Kidney tubule cell (primary cell): ENCODE data around the gene FITM2.
A peak's percentile ranks its signal among the peaks of the same experiment; 100 is the strongest.
"Not testable (repeated sequence)": the region's sequence is repeated elsewhere in the genome, so short reads cannot be mapped to it uniquely, and the experiment has no call there.

Experiments used
- DNase-seq: peaks from one replicate; pipeline ENCODE4 v3.0.0-alpha.2; 2018; ENCODE audit warnings: low spot score

Gene FITM2

DNA sequence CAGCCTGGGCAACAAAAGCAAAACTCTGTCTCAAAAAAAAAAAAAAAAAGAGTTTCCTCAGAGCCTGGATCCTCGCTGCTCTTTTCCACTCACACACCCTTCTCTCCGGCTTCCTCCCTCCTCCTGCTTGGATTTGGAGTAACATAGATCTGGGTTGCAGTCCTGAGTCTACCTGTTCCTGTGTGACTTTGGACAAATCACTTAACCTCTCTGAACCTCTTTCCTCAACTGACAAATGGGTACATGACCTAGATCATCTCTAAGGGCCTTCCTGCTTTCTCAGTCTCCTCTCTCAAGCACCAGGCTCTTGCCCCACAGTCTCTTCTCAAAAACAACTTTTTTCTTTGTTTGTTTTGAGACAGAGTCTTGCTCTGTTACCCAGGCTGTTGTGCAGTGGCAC is 20.2 kb upstream of the FITM2 start:
- DNase-seq: no peak

DNA sequence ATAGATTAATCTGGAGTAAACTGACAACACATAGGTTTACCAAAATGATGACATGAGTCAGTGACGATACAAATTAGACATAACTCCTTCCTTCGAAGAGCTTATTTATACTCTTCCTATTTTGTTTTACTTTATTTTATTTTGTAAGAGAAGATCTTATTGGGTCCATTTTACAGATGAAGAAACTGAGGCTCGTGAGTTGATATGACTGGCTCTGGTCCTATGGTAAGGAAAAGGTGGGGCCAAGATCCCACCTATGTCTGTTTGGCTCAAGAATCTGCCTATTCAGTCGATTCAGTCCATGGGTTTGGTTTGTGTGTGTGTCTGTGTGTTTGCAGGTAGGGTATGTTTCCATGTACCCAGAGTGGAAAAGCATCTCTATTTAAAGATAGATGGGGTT is 17.4 kb upstream of the FITM2 start:
- DNase-seq: no peak

DNA sequence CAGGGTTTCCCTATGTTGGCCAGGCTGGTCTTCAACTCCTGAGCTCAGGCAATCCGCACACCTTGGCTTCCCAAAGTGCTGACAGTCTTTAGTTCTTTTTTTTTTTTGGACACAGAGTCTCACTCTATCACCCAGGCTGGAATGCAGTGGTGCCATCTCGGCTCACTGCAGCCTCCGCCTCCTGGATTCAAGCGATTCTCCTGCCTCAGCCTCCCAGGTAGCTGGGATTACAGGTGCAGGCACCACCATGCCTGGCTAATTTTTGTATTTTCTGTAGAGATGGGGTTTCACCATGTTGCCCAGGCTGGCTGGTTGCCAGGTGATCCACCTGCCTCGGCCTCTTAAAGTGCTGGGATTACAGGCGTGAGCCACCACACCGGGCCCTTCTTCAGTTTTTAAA is 16.7 kb upstream of the FITM2 start:
- DNase-seq: not testable (repeated sequence)

DNA sequence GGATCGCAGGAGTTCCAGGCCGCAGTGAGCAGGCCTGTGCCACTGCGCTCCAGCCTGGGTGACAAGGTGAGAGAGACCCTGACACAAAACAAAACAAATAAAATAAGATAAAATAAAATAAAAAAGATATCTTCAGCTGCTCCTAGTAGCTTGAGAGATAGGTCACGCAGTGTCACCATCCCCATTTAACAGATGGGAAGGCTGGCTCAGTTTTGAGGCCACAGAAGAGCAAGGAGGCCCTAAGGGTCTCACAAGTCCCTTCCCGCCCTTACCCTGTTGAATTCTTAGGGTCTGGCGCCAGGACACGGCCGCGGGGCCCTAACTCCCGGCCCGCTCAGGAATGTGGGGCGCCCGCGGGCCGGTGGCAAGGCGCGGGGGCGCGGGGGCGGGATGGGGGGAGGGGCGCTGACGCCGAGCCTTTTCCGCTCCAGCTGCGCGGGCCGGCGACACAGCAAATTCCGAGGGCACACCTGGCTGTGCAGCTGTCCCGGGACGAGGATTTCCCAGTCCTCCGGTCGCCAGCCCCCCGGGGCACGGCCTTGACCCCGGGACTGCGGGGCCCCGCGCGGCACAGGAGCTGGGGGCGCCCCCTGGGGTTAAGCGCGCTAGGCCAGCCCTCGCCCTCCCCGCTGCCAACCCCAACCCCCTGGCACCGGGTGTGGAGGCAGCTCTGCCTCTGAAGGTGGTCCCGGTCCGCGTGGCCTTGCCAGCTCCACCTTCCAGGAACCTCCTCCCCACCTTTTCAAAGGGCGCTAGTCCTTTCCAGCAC is 15.6 kb upstream of the FITM2 start:
- DNase-seq: no peak

DNA sequence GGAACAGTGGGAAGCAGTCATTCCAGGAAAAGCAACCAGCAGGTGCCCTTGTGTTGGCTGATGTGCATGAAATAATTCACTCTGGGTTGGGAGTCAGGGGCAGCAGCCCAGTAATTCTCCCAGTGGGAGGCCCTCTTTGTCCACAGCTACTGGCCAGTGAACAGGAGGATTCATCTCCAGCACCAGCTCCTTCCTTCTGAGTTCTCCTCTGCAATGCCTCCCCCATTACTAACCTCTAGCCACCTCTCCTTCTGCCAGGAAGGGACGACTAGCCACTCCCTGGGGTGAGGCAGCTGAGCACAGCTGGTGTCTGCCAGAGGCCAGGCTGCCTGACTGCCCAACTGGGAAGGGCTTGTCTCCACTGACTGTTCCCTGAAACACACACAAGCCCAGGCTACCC is 13.3 kb upstream of the FITM2 start:
- DNase-seq: no peak

DNA sequence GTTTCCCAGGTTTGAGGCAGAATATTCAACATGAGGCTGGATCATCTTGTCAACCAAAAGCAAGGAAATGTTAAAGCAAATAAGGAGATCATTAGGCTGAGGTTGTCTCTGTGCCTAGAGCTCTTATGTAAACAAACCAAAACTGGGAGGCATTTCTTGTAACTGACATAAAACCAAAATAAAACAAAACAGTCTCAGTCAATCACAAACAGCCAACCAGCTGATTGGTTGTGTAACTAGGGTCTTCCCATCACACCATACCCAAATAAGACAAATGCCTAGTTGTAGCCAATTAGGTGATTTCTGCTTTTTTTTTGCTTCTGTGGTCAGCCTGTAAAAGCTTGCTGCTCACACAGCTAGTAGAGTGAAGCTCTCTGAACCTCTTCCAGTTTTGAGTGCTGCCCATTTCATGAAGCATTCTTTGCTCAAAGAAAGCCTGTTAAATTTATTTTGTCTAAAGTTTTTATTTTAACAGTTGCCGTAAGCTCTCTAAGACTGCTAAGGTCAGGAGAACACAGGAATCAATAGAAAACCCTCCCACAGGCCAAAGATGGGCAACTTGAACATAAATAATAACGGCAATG is 8.9 kb upstream of the FITM2 start:
- no peak for DNase-seq

DNA sequence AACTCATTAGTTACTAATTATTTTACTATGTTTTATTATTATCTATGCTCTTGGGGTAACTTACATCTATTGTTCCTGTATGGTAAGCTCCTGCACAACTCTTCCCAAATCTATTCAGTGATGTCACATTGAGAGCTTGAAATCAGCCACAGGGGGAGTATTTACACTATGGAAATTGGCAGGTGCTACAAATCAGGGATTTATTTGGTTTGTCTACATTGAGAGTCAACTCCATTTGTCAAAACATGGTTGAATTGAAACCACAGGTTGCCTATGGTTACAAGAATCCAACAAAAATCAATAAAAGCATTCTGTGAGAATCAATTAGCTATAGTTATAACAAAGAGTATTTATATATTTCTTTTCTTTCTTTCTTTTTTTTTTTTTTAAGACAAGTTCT is 3.9 kb upstream of the FITM2 start:
- no peak for DNase-seq

DNA sequence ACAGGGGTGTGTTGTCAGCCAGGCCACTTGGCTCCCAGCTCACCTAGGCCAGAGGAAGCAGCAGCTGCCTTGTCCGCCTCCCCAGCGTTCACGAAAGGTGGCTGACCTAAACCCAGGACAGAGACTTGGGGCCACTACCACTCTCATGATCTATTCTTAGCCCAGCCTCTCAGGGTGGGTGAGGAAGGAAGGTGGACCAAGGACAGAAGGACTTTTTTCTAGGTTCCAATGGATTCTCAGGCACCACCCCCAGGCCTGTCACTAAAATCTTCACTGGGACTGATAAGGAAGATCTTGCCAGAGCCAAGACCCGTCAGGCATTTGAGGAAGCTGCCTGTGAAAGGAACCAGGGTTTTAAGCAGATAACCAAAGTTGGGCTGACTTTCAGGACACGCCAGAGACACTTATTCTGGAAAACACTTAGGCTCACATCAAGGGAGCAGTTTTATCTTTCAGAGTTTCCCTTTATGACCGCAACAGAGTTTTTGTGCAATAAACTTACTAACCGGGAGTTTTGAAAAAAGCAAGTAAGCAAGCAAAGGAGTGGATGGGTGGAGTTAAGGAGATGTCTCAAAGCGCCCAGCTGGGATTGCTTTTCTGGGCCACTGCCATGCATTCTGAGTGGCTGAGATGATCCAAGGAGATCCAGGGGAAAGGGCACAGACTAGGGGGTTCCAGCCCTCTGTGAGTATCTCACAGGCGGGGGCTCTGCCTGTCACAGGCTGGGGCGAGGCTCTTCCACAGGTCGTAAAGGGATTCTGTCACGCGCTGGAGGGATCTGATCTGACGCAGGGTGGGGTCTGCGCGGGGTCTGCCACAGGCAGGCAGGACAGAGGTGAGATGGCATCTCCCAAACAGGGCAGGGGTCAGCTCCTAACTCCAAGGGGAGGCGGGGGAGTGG is 989 bp downstream of the FITM2 start:
- peak; percentile 18 for DNase-seq

DNA sequence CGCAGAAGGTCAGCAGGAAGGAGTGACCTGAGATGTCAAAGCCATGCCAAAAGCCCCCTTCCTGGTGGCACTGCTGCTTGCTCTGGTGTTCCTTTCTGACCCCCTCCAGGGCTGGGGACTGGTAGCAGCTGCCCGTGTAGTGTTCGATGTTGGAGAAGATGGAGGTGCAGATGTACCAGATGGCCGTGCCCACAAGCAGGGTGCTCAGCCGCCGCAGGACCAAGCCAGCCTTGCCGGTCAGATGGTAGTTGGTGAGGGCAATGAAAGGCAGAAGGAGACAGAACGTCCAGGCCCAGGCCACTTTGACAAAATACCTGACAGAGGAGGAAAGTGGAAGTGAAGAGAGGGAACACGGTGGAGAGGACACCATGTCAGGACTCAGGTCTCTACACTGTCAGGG is 4.1 kb downstream of the FITM2 start:
- no peak for DNase-seq

DNA sequence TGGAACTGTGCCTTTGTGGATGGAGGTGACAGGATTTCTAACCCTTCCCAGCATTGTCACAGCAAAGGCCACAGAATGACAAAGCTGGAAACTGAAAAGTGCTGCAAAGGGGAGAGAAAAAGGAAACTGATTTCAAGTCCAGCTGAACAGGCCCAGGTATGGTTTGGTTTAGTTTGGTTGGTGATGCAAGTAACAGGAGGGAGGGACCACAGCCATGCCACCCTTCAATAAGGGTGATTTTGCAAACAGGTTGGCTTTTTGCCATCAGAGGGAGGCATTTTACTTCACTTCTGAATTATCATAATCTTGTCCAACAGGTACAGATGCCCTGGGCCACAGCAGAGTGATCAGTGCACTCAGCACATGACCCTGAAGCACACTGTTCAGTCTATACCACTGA is 6.6 kb downstream of the FITM2 start:
- DNase-seq: no peak

DNA sequence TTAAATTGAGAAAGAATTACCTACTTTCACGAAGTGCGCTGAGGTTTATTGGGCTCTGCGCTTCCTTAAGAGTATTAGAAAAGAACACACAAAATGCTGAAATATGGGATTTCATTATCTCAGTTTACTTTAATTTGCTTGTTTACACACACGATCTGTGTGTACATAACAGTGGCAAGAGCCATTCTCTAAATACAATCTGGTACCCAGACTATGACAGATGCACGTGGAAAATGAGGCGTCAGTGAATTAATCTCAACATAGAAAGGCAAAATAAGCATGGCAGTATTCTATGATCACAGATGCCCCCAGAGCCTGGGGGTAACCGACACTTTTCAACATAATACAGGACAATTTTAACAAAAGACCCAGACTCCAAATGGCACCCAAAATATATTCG is 8.3 kb downstream of the FITM2 start:
- DNase-seq: no peak

DNA sequence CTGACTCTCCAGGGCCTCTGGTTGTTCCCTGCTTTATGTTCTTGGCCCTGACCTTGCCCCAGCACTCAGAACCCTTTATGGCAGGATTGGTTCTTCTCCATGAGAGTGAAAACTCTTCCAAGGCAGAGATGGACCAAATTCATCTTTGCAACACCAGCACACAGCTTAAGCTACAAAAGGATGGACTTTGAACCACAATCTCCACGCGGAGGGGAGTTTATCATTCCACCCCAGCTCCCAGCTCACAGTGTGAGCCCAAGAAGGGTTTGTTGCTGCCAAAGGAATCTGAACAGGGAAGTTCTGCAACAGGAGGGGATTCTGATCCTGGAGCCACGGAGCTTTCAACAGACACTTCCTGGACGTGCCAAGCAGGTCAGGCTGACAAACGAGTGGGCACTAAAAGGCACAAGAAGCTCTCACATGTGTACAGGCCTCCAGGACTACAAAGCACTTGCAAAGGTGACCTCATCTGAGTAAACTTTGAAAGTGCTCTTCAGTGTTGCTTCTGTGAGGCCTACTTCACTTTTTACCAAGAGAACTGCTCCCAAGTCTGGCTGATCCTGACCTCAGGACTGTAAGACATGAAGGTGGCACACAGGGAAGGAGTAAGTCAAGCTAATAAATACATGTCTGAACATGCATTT is 8.9 kb downstream of the FITM2 start:
- no peak for DNase-seq

DNA sequence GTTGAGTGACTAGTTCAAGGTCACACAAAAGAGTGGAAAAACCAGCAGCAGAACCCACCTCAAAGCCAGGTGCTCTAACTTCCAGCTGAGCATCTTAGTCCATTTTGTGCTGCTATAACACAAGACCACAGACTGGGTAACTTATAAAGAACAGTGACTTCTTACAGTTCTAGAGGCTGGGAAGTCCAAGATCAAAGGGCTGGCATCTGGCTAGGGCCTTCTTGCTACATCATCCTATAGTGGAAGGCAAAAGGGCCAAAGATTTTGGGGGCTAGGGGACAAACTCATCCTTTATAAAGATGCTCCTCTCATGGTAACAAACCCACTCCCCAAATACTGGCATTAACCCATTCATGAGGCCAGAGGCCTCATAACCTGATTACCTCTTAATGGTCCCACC is 9.7 kb downstream of the FITM2 start:
- no peak for DNase-seq

DNA sequence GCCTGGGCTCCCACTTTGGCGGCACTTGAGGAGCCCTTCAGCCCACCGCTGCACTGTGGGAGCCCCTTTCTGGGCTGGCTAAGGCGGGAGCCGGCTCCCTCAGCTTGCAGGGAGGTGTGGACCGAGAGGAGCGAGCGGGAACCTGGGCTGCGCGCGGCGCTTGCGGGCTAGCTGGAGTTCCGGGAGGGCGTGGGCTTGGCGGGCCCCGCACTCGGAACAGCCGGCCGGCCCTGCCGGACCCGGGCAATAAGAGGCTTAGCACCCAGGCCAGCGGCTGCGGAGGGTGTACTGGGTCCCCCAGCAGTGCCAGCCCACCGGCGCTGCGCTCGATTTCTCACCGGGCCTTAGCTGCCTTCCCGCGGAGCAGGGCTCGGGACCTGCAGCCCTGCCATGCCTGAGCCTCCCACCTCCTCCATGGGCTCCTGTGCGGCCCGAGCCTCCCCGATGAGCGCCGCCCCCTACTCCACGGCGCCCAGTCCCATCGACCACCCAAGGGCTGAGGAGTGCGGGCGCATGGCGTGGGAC is 11.9 kb downstream of the FITM2 start:
- DNase-seq: not testable (repeated sequence)

DNA sequence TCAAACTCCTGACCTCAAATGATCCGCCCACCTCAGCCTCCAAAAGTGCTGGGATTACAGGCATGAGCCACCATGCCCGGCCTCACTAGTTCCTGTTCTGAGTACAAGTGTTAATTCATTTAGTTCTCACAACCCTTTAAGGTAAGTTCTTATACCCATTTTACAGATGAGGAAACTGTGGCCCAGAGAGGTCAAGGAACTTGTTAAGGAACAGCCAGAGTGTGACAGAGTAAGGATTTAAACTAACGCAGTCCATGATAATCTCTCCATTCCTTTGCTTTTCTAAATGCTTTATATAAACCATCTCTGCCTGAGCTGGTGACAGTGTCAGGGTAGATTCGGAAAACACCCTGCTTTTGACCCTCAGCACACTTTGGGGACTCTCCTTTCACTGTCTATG is 13.3 kb downstream of the FITM2 start:
- no peak for DNase-seq

DNA sequence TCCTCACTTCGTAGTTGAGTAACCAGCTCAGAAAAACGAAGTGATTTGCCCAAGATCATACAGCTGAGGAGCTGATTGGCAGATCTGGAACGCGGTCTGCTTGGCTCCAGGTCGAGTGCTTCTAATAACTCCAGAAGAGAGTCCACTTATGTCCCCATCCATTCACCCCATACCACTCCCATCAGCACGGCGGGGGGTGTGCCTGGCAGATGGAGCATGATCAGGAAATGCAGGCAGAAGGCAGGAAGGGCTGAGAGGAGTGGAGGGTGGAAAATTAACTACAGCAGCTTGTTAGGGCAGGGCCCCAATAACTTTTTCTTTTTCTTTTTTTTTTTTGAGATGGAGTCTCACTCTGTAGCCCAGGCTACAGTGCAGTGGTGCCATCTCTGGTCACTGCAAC is 15.0 kb downstream of the FITM2 start:
- no peak for DNase-seq

DNA sequence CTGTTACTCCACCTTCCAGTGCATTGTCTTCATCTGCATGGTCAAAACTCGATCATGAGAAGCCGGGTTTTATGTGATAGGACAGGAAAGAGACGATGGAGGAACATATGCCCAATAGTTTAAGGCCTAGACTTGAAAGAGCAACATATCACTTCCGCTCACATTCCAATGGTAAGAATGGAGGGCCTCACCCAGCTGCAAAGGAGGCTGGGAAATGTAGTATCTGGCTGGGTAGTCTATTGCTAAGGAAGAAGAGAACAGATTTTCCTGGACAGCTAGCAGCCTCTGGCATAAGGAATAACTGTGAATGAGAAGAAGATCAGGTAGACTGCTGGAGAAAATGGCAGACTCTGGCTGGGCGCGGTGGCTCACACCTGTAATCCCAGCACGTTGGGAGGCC is 19.2 kb downstream of the FITM2 start:
- DNase-seq: no peak

DNA sequence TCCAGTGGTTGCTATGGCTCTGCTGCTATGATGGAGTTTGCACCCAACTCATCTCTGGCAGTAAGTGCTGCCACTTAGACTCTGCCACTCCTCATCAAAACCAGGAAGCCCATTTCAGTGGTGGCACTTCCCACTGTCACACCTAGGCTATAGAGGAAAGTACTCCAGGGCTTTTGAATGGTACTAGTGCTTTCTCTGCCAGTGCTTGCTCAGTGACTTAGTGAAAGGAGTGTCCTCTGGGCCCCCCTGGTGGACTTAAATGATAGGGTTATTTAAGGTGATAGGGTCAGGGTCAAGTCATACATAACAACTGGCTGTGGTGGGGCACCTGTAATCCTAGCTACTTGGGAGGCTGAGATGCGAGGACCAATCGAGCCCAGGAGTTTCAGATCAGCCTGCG is 22.8 kb downstream of the FITM2 start:
- DNase-seq: no peak

DNA sequence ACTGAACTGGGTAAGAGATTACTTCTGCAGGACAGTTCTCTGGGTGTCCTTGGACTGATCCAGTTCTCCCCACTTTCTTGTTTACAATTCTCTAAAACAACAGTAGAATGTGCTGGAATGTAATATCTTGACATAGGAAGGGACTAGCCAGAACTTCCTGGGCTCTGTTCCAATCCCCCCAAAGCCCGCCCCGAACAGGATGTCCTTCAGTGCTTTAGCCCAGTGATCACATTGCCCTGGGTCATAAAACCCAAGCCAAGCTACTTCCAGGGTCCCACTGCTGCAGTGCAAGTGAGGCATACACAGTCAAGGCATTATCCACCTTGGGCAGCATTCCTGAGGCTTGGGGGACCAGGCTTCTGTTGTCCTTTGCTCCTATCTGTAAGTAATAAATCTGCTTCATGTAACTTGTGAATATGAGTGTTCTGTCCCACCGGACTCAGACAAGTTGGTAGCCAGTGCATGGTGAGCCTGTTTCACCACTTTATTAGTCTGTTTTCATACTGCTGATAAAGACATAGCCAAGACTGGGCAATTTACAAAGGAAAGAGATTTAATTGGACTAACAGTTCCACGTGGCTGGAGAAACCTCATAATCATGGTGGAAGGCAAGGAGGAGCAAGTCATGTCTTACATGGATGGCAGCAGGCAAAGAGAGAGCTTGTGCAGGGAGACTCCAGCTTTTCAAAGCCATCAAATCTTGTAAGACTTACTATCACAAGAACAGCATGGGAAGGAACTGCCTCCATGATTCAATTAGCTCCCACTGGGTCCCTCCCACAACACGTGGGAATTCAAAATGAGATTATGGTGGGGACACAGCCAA is 23.5 kb downstream of the FITM2 start:
- DNase-seq: peak; percentile 39

DNA sequence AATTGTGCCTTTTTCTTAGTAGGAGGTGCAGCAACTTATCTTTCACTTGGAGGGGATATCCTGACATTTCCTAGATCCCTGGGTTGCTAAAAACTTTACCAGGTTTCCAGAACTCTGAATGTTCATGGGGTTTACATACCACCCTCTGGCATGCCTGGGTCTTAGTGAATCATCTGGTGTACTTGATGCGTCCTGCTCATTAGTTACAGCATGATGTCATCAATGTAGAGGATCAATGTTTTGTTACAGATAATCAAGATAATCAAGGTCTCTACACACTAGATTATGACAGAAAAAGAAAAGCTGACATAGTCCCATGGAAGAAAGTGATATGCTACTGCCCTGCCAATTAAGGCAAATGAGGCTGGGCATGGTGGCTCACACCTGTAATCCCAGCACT is 27.0 kb downstream of the FITM2 start:
- no peak for DNase-seq

DNA sequence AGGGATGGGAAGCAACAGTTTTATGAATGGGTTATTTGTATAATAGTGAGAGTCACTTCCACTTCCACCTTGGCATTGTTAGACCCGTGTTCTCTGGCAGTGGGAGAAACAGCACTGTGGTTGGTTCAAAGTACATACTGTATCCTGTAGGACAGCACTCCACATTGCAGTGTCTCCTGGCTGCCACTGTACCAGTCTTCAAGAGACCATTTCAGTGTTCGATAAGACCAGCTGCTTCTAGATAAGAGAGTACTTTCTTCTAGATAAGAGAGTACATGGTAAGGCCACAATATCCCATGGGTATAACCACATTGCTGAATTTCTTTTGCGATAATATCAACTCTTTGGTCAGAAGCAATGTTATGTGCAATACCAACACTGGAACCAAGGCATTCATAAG is 28.8 kb downstream of the FITM2 start:
- no peak for DNase-seq
